ENCODE data around the gene SASH1.

GRCh38 chr6:148389917-148390316, 47.3 kb downstream of the SASH1 start:
- TF ChIP-seq ESRRA (CRISPR knock-in tag; IDR thresholded peaks at IDR 0.05; ENCODE audit: borderline replicate concordance) (no peak), CTCF (IDR thresholded peaks at IDR 0.05) (no peak), ZNF232 (CRISPR knock-in tag; IDR thresholded peaks at IDR 0.05) (no peak), ZNF121 (CRISPR knock-in tag; IDR thresholded peaks at IDR 0.05) (no peak), NR1H2 (CRISPR knock-in tag; IDR thresholded peaks at IDR 0.05) (no peak)

Data from WTC11 (cell line).